SU-DHL-6 (cell line): ENCODE data around the gene HOXC10.

Source experiments
- H2AFZ ChIP-seq: fragments of 200-600 bp; sonication (generic); 2 replicates; pipeline ENCODE4 v1.6.1; 2014; ENCODE audit warnings: low read depth, mild to moderate bottlenecking, moderate library complexity, mixed read lengths, antibody characterized with exemption, low read length; ENCODE audit not compliant: severe bottlenecking
- H3F3A ChIP-seq: fragments of 200-600 bp; shearing (Covaris generic); 2 replicates; pipeline ENCODE4 v1.6.0; 2016; ENCODE audit warnings: antibody characterized with exemption, mild to moderate bottlenecking; ENCODE audit not compliant: insufficient read depth
- H3K27ac ChIP-seq: fragments of 200-600 bp; sonication (generic); 2 replicates; pipeline ENCODE4 v1.5.1; 2016; ENCODE audit warnings: low read depth, mild to moderate bottlenecking, low read length, moderate library complexity, mixed read lengths
- H3K27me3 ChIP-seq: fragments of 200-600 bp; sonication (generic), shearing (Covaris generic); 2 replicates; pipeline ENCODE4 v1.6.0; 2014; ENCODE audit warnings: mild to moderate bottlenecking, low read length
- H3K36me3 ChIP-seq: fragments of 200-600 bp; sonication (generic); 2 replicates; pipeline ENCODE4 v1.6.1; 2014; ENCODE audit warnings: mild to moderate bottlenecking, low read length, mixed read lengths
- H3K4me2 ChIP-seq: fragments of 300-600, 200-600 bp; shearing (Covaris generic), sonication (generic); 2 replicates; pipeline ENCODE4 v1.6.0; 2014; ENCODE audit warnings: low read length, low read depth, mild to moderate bottlenecking; ENCODE audit not compliant: poor library complexity, severe bottlenecking
- H3K4me3 ChIP-seq: fragments of 200-600 bp; sonication (generic); 2 replicates; pipeline ENCODE4 v1.5.1; 2014; ENCODE audit warnings: antibody characterized with exemption, low read length, mild to moderate bottlenecking, mixed read lengths; ENCODE audit not compliant: insufficient read depth, poor library complexity, severe bottlenecking
- H3K79me2 ChIP-seq: fragments of 200-600 bp; sonication (generic); 2 replicates; pipeline ENCODE4 v1.6.1; 2014; ENCODE audit warnings: mild to moderate bottlenecking, low read length, moderate library complexity; ENCODE audit not compliant: insufficient read depth
- H3K9ac ChIP-seq: fragments of 200-600 bp; sonication (generic); 2 replicates; pipeline ENCODE4 v1.7.0; 2014; ENCODE audit warnings: mild to moderate bottlenecking, low read length
- H3K9me2 ChIP-seq: fragments of 200-600 bp; sonication (generic); replicated peaks from 2 replicates; pipeline ENCODE4 v1.6.1; 2014; ENCODE audit warnings: low read length; ENCODE audit not compliant: insufficient read depth
- H3K9me3 ChIP-seq: fragments of 200-600 bp; sonication (generic); 2 replicates; pipeline ENCODE4 v1.6.1; 2014; ENCODE audit warnings: low read length, mixed read lengths; ENCODE audit not compliant: insufficient read depth
- H4K20me1 ChIP-seq: fragments of 200-600 bp; sonication (generic); 2 replicates; pipeline ENCODE4 v1.6.1; 2014; ENCODE audit warnings: low read depth, mild to moderate bottlenecking, antibody characterized with exemption, low read length, moderate library complexity, mixed read lengths
- CTCF ChIP-seq: fragments of 200-600 bp; sonication (generic); IDR thresholded peaks from one replicate; pipeline ENCODE4 v1.5.1; 2017; ENCODE audit warnings: antibody characterized with exemption, mild to moderate bottlenecking, low read length, moderate library complexity; ENCODE audit not compliant: insufficient read depth, poor library complexity, severe bottlenecking
- EZH2phosphoT487 ChIP-seq: fragments of 200-600 bp; sonication (generic), shearing (Covaris generic); conservative IDR thresholded peaks from 2 replicates; pipeline ENCODE4 v1.6.1; 2018; ENCODE audit warnings: mild to moderate bottlenecking, antibody characterized with exemption, low read length, moderate library complexity, mixed read lengths

Gene HOXC10

DNA sequence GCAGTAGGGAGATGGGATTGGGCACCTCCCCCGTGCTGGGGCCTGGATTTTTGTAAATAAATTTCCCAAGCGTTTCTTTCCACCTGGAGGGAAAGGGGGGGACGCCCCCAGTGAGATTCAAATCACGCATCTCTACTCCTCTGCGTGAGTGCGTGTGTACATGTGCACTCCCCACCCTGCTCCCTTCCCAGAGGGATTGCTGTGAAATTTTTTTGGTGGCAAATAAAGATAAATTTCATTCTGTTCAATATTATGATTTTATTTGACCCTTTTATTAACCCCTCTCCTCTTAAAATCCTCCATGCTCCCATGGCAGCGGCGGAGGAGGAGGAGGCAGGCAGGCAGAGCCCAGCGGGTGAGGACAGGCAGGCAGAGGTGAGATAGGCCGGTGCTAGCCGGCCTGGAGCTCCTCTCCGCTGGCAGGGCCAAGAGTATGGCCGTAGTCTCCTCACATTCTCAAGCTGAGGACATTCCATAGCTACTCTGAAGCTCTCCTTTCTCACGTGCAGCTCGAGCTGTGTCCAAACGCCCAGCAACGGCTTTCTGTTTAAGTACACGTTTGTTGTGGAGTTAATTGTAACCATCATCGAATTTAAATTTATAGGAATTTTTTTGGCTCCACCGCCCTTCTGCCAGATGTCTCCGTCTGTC, 8.6 kb upstream of the HOXC10 start:
- Histone ChIP-seq H3K9ac (no peak overlapping the region), H3K9me3 (no peaks in the 10 kb centered on the region), H3K4me2 (no peak overlapping the region), H3K9me2 (no peaks in the 10 kb centered on the region), H2AFZ (no peak overlapping the region), H3F3A (no peaks in the 10 kb centered on the region), H3K27me3 (no peaks in the 10 kb centered on the region), H3K27ac (no peak overlapping the region), H3K79me2 (no peaks in the 10 kb centered on the region), H3K36me3 (no peaks in the 10 kb centered on the region), H4K20me1 (no peaks in the 10 kb centered on the region), H3K4me3 (no peak overlapping the region)
- TF ChIP-seq EZH2phosphoT487 (no peak), CTCF (no peak)

GRCh38 chr12:53976823-53977595, 7.9 kb upstream of the HOXC10 start:
- Histone ChIP-seq H3K9ac (no peak overlapping the region), H3K4me3 (no peak overlapping the region), H4K20me1 (no peaks in the 10 kb centered on the region), H3K9me2 (no peaks in the 10 kb centered on the region), H3K27ac (no peak overlapping the region), H3K4me2 (no peak overlapping the region), H2AFZ (no peak overlapping the region), H3K9me3 (no peaks in the 10 kb centered on the region), H3K79me2 (no peaks in the 10 kb centered on the region), H3F3A (no peaks in the 10 kb centered on the region), H3K36me3 (no peaks in the 10 kb centered on the region), H3K27me3 (no peaks in the 10 kb centered on the region)
- TF ChIP-seq CTCF (no peak), EZH2phosphoT487 (no peak)

- Histone ChIP-seq H3K79me2 (no peaks in the 10 kb centered on the region), H3K36me3 (no peaks in the 10 kb centered on the region), H3K27me3 (no peaks in the 10 kb centered on the region), H4K20me1 (no peaks in the 10 kb centered on the region), H3F3A (no peaks in the 10 kb centered on the region), H3K9me3 (no peaks in the 10 kb centered on the region), H2AFZ (no peak overlapping the region), H3K4me3 (no peak overlapping the region), H3K4me2 (no peak overlapping the region), H3K9me2 (no peaks in the 10 kb centered on the region), H3K9ac (no peak overlapping the region), H3K27ac (no peak overlapping the region)
- TF ChIP-seq CTCF (no peak), EZH2phosphoT487 (no peak)
Measured at GRCh38 chr12:53977596-53978445, 7.1 kb upstream of the HOXC10 start.
